ENCODE results near the gene KRT2.

DNA sequence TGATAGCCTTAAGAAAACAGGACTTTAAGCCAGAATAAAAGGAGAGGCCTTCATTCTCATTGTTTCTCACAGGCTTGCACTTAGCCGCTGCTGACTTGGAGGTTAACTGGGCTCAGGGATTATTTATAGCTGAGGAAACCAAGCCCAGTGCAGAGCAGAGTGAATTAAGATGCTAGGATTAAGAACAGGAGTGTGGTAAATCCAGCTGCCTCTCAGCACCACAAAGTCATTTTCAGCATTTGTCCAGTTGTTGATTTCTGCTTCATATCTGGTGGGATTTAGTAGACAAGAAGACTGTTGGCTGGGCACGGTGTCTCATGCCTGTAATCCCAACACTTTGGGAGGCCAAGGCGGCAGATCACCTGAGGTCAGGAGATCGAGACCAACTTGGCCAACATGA lies 19.4 kb downstream of the KRT2 start:
- TF ChIP-seq, protein P1, sequence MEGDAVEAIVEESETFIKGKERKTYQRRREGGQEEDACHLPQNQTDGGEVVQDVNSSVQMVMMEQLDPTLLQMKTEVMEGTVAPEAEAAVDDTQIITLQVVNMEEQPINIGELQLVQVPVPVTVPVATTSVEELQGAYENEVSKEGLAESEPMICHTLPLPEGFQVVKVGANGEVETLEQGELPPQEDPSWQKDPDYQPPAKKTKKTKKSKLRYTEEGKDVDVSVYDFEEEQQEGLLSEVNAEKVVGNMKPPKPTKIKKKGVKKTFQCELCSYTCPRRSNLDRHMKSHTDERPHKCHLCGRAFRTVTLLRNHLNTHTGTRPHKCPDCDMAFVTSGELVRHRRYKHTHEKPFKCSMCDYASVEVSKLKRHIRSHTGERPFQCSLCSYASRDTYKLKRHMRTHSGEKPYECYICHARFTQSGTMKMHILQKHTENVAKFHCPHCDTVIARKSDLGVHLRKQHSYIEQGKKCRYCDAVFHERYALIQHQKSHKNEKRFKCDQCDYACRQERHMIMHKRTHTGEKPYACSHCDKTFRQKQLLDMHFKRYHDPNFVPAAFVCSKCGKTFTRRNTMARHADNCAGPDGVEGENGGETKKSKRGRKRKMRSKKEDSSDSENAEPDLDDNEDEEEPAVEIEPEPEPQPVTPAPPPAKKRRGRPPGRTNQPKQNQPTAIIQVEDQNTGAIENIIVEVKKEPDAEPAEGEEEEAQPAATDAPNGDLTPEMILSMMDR (IDR thresholded peaks at IDR 0.05 in 2 of 3, conservative IDR thresholded peaks at IDR 0.05 in 1 of 3; ENCODE audit: control insufficient read depth in 2 of 3, extremely low read depth in 1 of 3, insufficient read depth in 1 of 3, low read depth in 3 of 3, low read length in 3 of 3), result no peak
- TF ChIP-seq, protein P2, sequence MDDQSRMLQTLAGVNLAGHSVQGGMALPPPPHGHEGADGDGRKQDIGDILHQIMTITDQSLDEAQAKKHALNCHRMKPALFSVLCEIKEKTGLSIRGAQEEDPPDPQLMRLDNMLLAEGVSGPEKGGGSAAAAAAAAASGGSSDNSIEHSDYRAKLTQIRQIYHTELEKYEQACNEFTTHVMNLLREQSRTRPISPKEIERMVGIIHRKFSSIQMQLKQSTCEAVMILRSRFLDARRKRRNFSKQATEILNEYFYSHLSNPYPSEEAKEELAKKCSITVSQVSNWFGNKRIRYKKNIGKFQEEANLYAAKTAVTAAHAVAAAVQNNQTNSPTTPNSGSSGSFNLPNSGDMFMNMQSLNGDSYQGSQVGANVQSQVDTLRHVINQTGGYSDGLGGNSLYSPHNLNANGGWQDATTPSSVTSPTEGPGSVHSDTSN (IDR thresholded peaks at IDR 0.05; ENCODE audit: insufficient replicate concordance, low read depth, low read length), result no peak
- TF ChIP-seq MXI1 (IDR thresholded peaks at IDR 0.05; ENCODE audit: low read depth, low read length) (no peak), SRF (IDR thresholded peaks at IDR 0.05; ENCODE audit: low read depth in 2 of 2, low read length in 2 of 2) (no peak), RAD21 (IDR thresholded peaks at IDR 0.05; ENCODE audit: insufficient read depth, low read depth, low read length) (no peak), ZNF274 (IDR thresholded peaks at IDR 0.05; ENCODE audit: insufficient read depth, insufficient read length) (no peak), PAX8 (IDR thresholded peaks at IDR 0.05) (no peak), CHD2 (IDR thresholded peaks at IDR 0.05; ENCODE audit: borderline replicate concordance, low read depth, low read length) (no peak)
- TF ChIP-seq, protein P3, sequence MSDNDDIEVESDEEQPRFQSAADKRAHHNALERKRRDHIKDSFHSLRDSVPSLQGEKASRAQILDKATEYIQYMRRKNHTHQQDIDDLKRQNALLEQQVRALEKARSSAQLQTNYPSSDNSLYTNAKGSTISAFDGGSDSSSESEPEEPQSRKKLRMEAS (IDR thresholded peaks at IDR 0.05; ENCODE audit: low read depth, low read length), result no peak

All from GM12878 (cell line).